HepG2 (cell line): ENCODE results near the gene GLRX5. TPM values are rescaled to one million over a fixed set of nuclear protein-coding genes. Genes with fewer than 3 reads are reported as not detected.

Source experiments
- ATF4 ChIP-seq, 2 experiments: fragments of 450-650 bp in 1 of 2; sonication (generic) in 1 of 2; formaldehyde crosslinking; IDR thresholded peaks; 2 replicates each; pipeline versions ENCODE4 v1.5.0 to v1.8.0; 2020 to 2022; ENCODE audit warnings: mild to moderate bottlenecking in 1 of 2, missing genetic modification reagents in 1 of 2
- DBP ChIP-seq: sonication (generic); formaldehyde crosslinking; IDR thresholded peaks from 2 replicates; pipeline ENCODE4 v1.4.0; 2020; ENCODE audit warnings: missing genetic modification reagents; ENCODE audit errors: not compliant biosample characterization
- GFI1 ChIP-seq: sonication (generic); formaldehyde crosslinking; IDR thresholded peaks from 2 replicates; pipeline ENCODE4 v1.5.0; 2020; ENCODE audit warnings: missing genetic modification reagents, mild to moderate bottlenecking, borderline replicate concordance
- SAP130 ChIP-seq: IDR thresholded peaks from 2 replicates; pipeline ENCODE4 v1.6.1; 2016; ENCODE audit warnings: low read depth
- SP1 ChIP-seq, 2 experiments: fragments of 450-650 bp in 1 of 2; sonication (generic) in 1 of 2; formaldehyde crosslinking in 1 of 2; IDR thresholded peaks; 2 replicates each; pipeline versions ENCODE4 v1.4.0 to v1.6.1; 2016 to 2020; ENCODE audit warnings: missing genetic modification reagents in 1 of 2
- THYN1 ChIP-seq: sonication (generic); formaldehyde crosslinking; IDR thresholded peaks from 2 replicates; pipeline ENCODE4 v1.8.1; 2023; ENCODE audit warnings: low read depth, mild to moderate bottlenecking, moderate library complexity, missing genetic modification reagents, borderline replicate concordance
- ZBTB25 ChIP-seq: IDR thresholded peaks from 2 replicates; pipeline ENCODE4 v1.6.1; 2018; ENCODE audit warnings: missing genetic modification reagents
- ZNF331 ChIP-seq: sonication (generic); formaldehyde crosslinking; IDR thresholded peaks from 2 replicates; pipeline ENCODE4 v1.4.0; 2020; ENCODE audit warnings: missing genetic modification reagents
- ZNF609 ChIP-seq: sonication (generic); formaldehyde crosslinking; IDR thresholded peaks from 2 replicates; pipeline ENCODE4 v1.4.0; 2020; ENCODE audit warnings: mild to moderate bottlenecking, missing genetic modification reagents, borderline replicate concordance
- ZNF768 ChIP-seq: sonication (generic); formaldehyde crosslinking; IDR thresholded peaks from 2 replicates; pipeline ENCODE4 v1.4.0; 2020; ENCODE audit warnings: missing genetic modification reagents
- polyA plus RNA-seq, 8 experiments: library from polyadenylated mRNA; depleted of rRNA in 3 of 8; stranded (reverse) in 7 of 8; unstranded in 1 of 8; fragments of >200 nt; fragmentation: Illumina TruSeq in 4 of 8; extraction: Trizol in 4 of 8; gene quantifications; 2 replicates each; pipeline versions ENCODE4 v1.2.1 to v1.2.3, GENCODE V29; 2011 to 2016; ENCODE audit warnings: low read depth in 4 of 8, missing spikeins in 1 of 8, mixed read lengths in 1 of 8; ENCODE audit not compliant: insufficient read depth in 1 of 8
- total RNA-seq, 5 experiments: library from RNA; depleted of rRNA; stranded (reverse); fragments of >200 nt; fragmentation: Illumina TruSeq; extraction: Trizol; gene quantifications; 2 replicates each; pipeline ENCODE4 v1.2.3, GENCODE V29; 2016; ENCODE audit warnings: low read depth in 1 of 5
- TF ChIP-seq, protein P1 (sequence below), 2 experiments: sonication (generic) in 1 of 2; formaldehyde crosslinking in 1 of 2; IDR thresholded peaks; 2 replicates each; pipeline versions ENCODE4 v1.6.1 to v1.9.0; 2014 to 2022; ENCODE audit warnings: antibody characterized with exemption in 1 of 2, borderline replicate concordance in 1 of 2, inconsistent platforms in 1 of 2, low read depth in 1 of 2, missing genetic modification reagents in 1 of 2

GLRX5 gene
- total and polyA plus RNA-seq, 2 of the 13 experiments (the other 11 are each of a cell fraction or from before 2014, with no cell fraction given): 122 to 146 TPM

GRCh38 chr14:95534299-95535225 lies at the start of gene GLRX5 (continued):
- peak; percentile 61; the same call in 1 of the 2 replicates for TF ChIP-seq ZNF609
- TF ChIP-seq THYN1 (CRISPR knock-in tag): no peak
- no peak for TF ChIP-seq SP1 (IDR thresholded peaks at IDR 0.05)
- TF ChIP-seq SP1 (CRISPR knock-in tag; IDR thresholded peaks at IDR 0.05): peak; percentile 33; the same call in 1 of the 2 replicates
- TF ChIP-seq ATF4 (CRISPR knock-in tag; IDR thresholded peaks at IDR 0.05): peak in 1 of 2 experiments; percentile 49; a peak in 1 of 4 replicates
- TF ChIP-seq SAP130 (CRISPR knock-in tag): peak; percentile 99
- peak; percentile 43; the same call in 1 of the 2 replicates for TF ChIP-seq ZNF331 (CRISPR knock-in tag)
- TF ChIP-seq, protein P1, sequence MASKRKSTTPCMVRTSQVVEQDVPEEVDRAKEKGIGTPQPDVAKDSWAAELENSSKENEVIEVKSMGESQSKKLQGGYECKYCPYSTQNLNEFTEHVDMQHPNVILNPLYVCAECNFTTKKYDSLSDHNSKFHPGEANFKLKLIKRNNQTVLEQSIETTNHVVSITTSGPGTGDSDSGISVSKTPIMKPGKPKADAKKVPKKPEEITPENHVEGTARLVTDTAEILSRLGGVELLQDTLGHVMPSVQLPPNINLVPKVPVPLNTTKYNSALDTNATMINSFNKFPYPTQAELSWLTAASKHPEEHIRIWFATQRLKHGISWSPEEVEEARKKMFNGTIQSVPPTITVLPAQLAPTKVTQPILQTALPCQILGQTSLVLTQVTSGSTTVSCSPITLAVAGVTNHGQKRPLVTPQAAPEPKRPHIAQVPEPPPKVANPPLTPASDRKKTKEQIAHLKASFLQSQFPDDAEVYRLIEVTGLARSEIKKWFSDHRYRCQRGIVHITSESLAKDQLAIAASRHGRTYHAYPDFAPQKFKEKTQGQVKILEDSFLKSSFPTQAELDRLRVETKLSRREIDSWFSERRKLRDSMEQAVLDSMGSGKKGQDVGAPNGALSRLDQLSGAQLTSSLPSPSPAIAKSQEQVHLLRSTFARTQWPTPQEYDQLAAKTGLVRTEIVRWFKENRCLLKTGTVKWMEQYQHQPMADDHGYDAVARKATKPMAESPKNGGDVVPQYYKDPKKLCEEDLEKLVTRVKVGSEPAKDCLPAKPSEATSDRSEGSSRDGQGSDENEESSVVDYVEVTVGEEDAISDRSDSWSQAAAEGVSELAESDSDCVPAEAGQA (IDR thresholded peaks at IDR 0.05; ENCODE audit: low read depth): 0 out of 2 replicates have a peak, but pooled peaks have one; percentile 36
- TF ChIP-seq, protein P1 (CRISPR knock-in tag; IDR thresholded peaks at IDR 0.05; ENCODE audit: borderline replicate concordance): no peak
- TF ChIP-seq ZBTB25 (CRISPR knock-in tag): peak; percentile 93
- peak; percentile 37; the same call in 1 of the 2 replicates for TF ChIP-seq ZNF768
- peak; percentile 53; the same call in 1 of the 2 replicates for TF ChIP-seq GFI1
- TF ChIP-seq DBP (CRISPR knock-in tag): no peak
